NCI-H526 (cell line): ENCODE data around the gene GYG1.
A peak's percentile ranks its signal among the peaks of the same experiment; 100 is the strongest.
"Not testable (repeated sequence)": the region's sequence is repeated elsewhere in the genome, so short reads cannot be mapped to it uniquely, and the experiment has no call there.

Experiments
- DNase-seq, 2 experiments: peaks; one replicate each; lab custom pipeline; 2025; lab: John Stamatoyannopoulos, UW

The GYG1 gene

DNA sequence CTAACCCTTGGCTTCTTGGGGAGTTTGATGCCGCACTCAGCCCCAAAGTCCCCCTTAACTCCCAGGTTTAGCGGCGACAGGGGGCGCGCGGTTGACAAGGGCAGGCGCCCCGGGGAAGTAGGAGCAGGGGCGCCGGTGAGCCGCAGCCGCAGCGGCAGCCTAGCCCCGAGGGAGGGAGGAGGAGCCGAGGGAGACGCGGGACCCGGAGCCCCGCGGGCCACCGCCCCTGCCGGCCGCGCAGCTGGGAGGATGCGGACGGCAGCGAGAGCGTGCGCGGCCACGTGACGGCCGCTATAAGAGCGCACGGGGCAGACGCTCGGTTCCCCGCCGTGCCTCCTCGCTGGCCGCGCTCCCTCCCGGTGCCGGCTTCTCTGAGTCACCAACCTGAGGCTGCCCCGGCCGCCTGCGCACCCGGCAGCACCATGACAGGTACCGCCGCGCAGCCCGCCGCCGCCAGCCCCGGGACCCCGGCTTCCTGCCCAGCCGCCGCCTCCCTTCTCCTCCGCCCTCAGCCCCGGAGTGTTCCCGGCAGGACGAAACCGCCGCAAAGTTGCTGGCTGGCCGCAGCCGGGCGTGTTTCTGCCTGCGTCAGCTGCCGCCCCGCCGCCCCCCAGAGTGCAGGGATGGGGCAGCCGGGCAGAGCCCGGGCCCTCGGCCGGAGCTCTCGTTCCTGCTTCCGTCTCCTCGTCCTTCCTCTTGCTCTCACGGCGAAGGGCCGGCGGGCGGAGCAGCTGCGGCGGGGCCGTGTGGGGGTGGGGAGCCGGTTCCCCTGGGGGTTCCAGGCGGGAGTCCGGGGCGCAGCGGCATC, at the start of gene GYG1:
Gene GYG1, plus strand, starts transcription at position 322 of the 808 bp plus-strand sequence. Its CDS starts 101 bp downstream, at position 423.
- peak; percentile 76 to 94 for DNase-seq

DNA sequence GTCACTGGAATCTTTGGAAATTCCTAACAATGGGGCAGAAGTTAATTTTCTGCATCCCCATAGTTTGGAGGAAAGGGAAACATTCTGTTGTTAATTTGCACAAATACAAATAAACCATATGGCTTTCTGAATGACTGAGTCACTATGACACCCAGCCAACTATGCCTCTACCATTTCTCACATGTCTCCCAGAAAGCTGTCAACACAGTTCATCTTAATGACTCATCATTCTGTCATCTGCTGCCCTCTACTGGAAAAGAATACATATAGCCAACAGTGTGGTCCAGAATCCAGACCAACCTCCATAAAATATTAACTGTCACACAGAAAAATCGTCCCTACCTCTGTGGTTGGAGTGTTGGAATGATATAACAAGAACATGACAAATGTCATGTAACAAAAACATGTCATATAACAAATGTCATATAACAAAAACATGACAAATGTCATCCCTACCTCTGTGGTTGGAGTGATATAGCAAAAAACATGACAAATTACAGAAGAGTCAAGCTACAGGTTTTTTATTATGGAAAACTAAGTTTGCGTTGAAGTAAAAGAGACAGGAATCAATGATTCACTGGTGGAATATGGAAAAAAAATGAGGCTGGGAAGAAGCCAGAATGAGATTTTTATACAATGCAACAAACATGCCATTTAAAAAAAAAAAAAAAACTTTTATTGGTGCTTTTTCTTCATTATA, 47.7 kb upstream of the GYG1 start:
- peak; percentile 68 to 94 for DNase-seq

DNA sequence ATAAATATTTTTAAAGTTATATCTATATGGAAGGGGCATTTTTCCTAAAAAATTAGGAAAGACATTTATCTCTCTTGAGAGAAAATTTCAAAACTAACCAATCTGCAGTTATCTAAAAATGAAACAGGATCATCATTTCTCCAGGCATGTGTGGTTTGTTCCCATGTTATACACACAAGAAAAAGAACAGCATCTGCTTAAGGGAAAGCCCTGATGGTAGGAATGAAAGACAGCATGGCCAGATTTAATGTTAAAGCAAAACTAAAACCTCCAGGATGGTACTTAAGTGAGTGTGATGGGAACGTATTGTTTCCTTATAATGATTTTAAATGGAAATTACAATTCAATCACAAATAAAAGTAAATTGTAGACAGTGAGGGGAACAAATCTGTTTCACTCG, 46.2 kb upstream of the GYG1 start:
- DNase-seq, result no peak

DNA sequence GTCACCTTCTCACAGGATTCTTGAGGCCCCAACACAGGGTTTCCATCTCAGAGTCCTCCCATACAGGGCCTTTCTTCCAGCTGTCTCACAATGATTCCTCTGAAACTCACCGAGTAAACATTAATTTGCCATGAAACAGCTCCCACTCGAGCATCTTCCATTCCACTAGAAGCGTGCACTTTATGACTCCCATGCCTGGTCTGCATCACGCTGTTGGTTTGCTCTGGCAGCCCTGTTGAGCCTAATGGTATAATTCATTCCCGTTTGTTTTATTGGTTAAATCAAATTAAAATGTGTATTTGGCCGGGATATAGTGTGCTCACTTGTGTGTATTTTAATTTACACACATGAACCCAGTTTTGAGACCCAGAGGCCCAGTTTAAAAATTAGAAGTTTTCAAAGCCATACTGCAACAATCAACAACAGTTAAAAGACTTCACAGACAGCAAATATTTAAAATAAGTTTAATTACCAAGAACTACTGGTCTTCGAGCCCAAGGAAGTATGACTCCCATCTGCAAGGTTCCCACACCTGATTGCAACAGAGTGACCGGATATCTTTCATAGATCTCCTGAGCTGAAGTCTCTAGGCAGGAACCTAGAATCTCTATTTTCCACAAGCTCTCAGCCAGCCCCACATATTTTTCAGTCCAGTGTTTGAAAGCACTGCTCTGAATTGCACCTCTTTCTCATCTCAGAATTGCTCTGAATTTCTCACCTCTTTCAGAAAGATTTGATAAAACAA, 42.3 kb upstream of the GYG1 start:
- no peak for DNase-seq

DNA sequence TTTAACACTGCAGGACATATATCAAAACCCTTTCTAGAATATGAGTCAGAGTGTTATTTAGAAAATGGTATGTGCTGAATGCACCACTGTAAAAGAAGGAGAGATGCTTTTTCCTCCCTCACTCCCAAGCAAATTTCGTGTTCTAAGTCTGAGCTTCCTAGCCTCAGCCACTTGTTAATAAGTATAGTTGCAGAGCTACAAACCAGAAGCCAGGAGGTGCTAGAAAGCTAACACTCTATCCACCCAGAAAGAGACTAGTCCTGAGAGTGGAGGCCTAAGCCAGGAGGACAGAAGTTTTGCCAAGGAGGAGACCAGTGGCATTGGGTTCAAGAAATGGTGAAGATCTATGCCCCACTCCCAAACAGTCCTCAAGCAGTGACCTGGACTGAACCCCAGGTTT, 40.5 kb upstream of the GYG1 start:
- DNase-seq, result peak in 1 of 2 experiments; percentile 20

DNA sequence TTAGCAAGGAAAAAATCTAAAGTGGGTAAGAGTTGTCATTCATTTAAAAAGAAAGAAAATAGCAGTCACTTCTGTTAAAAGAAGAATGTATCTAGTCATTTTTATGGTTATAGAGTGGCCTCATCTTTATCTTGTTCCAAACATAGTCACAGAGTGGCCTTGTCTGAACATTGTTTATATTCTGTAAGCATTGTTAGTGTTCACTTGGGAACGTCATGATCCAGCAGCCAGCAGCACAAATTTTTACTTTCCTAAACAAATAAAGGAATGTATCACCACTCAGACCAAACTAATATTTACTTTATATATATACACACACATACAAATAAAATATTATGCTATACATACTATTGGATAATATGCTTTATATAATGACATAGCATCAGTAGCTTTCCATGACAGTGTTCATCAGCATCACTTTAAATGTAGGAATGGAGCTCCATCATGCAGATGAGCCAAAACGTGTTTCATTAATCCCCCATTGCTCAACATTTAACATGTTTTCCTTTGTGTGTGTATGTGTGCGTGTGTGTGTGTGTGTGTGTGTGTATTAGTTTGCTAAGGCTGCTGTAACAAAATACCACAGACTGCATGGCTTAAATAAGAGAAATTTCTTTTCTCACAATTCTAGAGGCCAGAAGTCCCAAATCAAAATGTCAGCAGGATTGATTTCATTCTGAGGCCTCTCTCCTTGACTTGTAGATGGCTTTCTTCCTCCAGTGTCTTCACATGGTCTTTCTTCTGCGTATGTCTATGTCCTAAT, 39.6 kb upstream of the GYG1 start:
- no peak for DNase-seq

DNA sequence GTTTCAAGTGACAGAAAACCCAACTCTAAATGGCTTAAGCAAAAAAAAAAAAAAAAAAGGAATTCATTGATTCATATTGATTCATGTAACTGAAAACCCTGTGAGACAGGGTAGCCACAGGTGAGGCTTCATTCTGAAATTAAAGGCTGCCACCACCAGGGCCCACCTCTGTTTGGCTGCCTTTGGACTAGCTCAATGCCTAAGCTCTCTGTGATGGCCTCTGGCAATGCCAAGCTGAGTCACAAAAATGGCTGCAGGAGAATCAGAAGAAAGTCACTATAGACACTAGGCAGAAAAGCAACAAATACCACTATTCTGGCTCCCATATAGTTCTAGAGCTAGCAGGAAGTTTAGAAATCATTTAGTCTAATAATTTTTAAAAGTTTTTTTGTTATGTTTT, 38.2 kb upstream of the GYG1 start:
- DNase-seq, result no peak

DNA sequence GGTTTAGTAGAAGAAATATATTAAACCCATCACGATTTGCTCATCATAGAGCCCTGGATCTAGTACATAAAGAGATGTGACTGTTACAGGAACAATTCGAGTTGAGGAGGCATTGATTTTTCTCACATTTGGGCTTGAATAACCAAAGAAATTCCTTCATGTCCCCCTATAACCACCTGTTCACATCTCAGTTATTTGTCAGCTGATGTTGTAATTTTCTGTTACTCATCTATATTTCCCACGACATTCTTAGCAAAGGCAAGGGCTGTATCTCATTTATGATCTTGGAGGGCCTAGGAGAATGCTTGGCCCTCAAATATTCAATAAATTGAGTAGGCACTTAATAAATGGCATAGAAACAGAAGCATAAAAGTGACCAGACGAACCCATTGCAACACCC, 36.4 kb upstream of the GYG1 start:
- DNase-seq, result no peak

DNA sequence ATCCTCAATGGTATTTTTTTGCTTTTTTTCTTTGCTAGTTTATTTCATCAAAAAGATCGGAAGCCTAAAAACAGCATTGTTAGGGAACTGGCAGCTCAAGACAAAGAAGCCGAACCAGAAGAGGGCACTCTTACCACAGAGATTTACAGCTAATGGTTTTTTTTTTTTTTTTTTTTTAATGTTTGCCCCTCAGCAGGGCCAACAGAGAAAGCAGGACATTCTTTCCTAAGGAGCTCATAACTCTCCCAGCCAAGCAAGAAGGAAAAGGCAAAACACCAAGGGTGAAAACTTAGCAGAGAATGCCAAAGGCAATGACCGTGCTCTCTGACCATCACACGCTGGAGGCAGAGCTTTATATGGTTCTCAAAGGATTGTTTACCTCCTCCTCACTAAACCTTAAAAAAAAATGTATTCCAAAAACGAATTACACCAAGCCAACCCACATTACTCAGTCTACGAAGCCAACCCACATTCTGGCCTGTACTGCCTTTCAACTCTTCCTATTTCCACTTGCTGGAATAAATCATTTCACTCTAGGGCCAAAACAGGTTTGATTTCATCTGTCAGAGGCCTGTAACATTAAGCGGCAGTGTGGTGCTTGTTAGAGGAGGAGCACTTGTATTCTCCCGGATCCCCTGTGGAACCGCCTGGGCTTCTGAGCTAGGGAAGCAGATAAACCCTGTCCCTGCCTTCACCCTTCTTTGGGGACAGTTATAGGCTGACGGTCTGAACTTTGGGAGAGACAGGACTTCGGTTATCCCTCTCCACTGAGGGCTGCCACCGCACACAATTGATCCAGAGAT, 35.6 kb upstream of the GYG1 start:
- DNase-seq, result peak in 1 of 2 experiments; percentile 70

DNA sequence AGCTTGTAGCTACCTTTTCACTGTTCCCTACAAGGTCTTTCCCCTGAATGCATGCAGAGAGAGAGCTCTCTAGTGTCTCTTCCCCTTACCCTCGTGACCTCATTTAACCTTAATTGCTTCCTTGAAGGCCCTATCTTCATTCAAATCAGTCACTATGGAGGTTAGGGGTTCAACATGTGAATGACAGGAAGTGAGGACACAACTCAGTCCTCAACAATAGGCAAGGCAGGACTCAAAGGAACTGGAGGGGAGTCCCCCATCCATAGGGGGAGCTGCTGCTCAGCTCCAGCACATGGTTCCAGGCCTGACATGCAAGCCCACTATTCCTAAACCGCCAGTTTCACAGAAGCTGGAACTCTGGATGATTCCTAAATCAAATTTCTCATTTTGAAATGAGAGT, 33.8 kb upstream of the GYG1 start:
- DNase-seq, result peak in 1 of 2 experiments; percentile 44

DNA sequence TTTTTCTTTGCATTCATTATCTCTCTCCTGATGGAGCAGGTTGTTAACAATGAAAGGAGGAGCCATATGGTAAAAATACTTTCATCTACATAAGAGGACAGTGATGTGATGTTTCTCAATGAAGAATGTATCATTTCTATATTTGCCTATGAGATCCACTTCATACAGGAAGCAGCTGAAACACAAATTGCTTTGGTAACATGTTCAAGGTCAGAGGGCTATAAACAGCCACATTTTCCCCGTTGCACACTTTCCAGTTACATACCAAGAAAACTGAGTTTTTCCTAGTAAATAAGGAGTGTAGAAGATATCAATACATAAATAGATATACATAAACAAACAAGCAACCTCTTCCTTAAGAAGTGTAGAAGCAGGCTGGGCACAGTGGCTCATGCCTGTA, 32.6 kb upstream of the GYG1 start:
- no peak for DNase-seq

DNA sequence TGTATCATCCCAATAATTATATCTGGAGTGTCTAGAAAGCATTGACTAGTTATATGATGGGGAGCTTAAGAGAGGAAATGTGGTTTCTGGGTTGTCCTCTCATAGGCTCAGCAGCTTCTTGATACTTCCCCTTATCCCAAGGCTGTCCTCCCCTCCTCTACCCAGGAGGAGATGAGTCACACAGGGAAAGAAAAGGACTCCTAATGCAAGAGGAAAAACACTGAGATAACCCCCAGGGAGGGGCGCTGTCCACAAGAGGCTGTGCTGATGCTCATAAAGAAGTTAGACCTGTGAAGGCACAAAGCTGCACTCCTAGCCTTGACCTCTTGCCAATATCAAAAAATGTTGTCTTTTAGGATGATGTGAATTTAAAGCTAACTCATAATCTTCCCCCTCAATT, 28.8 kb upstream of the GYG1 start:
- no peak for DNase-seq

DNA sequence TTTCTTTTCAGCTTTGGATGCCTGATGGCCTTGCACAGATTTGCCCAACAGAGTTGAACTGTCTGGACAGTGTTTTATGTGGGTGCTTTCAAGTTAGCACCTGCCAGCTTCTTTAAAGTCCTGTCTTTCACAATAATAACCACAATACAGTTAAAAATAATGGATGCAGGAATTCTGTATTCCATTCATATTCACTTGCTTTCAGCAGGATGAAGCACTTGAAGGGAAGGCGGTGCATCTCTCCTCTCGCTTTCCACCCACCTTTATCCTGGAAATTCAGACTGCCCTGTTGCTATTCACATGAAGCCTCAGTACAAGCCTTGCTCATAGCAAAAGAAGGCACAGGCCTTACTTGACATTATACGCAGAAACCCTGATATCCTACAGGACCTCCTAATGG, 26.5 kb upstream of the GYG1 start:
- no peak for DNase-seq

DNA sequence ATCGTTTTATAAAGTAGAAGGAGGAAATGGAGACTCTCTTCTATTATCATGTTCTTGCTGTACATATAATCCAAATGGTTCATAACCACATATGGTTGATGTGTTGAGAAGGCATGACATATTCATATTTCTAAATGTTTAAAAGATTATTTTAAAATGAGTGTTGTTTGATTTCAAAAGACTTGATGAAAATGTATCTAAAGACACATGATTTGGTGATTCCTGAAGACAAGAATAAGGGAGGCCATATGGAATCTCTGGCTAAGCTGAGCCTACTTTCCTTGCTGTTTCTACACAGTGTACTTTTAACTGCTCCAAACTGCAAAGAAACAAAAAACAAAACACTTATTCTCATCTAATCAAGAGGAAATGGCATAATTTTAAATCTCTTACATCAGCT, 23.0 kb upstream of the GYG1 start:
- DNase-seq, result no peak

DNA sequence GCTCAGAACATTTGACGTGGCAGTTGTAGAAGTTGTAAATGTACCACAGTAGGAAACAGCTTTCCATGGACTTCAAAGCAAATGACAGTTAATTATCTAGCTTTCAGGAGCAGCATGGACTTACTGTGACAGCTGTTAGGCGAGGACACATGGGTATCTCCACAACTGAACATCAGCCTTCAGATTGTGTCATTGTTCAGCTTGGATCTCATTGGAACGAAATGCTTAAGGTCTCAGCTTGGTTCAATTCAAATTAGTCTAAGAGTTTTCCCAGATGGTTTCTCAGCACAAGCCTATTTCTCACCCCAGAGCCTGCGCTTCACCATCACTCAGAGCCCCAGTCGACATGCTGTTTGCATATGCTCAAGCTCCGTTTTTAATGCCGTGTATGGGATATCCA, 21.1 kb upstream of the GYG1 start:
- DNase-seq, result no peak

DNA sequence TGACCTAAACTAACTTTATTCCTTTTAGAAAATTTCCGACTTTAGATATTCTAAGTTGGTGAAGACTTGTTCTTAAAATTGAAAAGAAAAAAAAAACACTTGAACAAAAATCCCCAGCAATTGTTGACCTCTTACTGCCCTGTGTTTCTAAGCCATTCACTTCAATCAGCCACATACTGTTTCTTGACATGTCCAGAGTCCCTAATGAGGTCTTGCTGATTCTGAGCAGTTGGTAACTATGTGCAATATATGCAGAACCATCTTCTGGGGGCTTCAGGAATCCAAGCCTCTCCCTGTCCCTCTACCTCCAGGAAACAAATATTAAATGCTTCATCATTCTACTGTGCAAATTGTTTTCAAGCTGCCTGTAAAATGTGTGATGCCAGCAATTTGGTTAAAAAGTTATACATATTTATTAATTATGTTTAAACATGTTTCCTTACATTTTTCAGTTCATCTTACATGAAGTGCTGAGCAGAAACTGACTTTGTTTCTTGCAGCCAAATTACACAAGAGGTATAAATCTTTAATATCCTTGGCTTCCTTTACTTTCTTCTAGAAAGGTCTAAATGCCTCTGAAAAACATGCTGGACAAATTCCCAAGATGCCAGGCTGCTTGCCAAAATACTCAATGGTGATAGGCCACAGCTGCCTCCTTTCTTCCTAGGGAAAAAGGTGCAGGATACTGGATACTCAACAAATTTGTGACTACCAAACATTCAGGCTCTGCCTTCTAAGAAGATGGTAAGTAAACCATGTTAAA, 19.8 kb upstream of the GYG1 start:
- no peak for DNase-seq

DNA sequence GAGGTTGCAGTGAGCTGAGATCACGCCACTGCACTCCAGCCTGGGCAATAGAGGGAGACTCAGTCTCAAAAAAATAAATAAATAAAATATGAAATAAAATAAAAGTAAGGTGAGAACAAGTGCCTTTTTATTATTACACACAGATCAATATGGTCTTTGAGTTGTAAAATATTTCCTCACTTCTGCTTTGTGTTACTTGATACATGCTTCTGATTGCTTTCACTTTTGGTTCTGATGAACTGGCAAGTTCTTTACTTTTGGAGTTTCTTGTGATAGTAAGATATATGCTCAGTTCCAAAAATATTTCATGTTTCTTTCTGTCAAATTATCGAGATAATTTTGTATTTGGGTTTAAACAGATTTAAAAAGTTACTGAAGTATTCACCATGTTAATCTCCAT, 16.6 kb upstream of the GYG1 start:
- DNase-seq, result no peak

DNA sequence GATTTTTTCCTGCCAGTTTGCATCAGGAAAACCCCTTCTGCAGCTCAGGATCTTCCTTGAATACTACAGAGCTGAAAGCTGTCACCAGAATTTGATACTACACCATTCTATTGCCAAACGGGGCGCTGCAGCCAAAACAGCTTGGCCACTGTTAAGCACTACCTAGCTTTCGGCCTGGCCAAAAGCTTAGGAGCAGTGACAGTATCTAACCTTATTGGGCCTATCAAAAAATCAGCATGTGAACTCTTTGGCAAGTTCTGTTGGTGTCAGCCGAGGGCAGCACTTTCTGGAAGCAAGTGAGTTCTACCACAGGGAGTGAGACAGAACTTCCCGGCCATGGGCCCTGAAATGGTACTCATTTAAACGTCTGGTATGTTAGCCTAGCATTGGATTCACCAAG, 16.1 kb upstream of the GYG1 start:
- DNase-seq, result no peak

DNA sequence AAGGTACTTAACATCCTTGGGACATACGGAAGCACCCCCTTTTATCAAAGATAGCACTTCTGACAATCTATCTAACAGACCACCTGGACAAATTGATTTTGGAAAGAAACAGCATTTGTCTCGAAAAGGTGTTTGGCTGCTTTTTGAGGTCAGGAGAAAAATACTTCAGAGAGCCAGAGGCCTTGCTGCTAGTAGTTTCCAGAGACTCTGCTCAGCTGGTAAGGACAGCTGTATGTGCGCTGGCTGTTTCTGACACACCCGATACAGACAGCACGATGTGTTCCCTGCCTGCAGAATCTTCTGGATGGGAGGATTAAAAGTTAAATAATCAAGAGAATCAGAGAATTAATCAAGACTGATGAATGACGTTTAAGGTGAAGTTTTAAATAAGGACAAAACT, 15.6 kb upstream of the GYG1 start:
- DNase-seq, result no peak

DNA sequence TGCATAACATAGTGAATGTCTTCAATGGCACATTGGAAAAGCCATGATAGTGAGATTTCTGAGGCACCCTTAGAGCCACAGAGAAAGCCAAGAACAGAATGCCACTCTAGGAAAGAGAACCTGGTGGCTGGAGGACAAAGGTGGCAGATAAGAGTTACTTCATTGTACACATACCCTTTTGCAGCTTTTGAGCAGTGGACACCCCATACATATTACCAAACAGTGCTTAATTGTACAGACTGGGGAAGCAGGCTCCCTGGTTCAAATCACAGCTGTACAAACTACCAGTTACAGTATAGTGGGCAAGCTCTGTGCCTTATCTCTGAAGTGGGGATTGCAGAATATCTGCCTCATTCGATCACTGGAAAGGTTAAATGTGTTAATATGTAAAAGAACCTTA, 10.1 kb upstream of the GYG1 start:
- DNase-seq, result no peak

DNA sequence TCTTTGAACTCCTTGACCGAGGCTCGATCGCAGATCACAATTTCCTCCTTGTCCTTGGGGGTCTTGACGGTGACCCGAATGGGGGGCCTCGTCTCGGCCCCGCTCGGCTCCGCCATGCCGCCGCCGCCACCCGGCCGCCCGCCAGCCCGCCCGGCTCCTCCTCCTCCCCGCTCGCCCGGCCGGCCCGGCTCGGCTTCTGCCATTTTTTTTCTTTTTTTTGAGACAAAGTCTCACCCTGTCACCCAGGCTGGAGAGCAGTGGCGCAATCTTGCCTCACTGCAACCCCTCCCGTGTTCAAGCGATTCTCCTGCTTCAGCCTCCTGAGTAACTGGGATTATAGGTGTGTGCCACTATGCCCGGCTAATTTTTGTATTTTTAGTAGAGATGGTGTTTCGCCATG, 3.8 kb upstream of the GYG1 start:
- DNase-seq, result not testable (repeated sequence)
